HG03196 (cell line): Measurements from ENCODE around the gene RUBCN.
"Not testable (repeated sequence)": the region's sequence is repeated elsewhere in the genome, so short reads cannot be mapped to it uniquely, and the experiment has no call there.

Experiments
- ATAC-seq: cut with Tn5 transposase; IDR thresholded peaks from one replicate; pipeline ENCODE4 v1.9.1; 2021; ENCODE audit not compliant: unreplicated experiment

The RUBCN gene

GRCh38 chr3:197659701-197660100 lies 77.0 kb downstream of the RUBCN start:
- not testable (repeated sequence) for ATAC-seq

GRCh38 chr3:197659144-197659543 lies 77.6 kb downstream of the RUBCN start:
- ATAC-seq: peak; percentile 41

GRCh38 chr3:197658706-197659105 lies 78.0 kb downstream of the RUBCN start:
- not testable (repeated sequence) for ATAC-seq

GRCh38 chr3:197657541-197658292 lies 79.0 kb downstream of the RUBCN start:
- not testable (repeated sequence) for ATAC-seq

- ATAC-seq: not testable (repeated sequence)
These were observed 79.7 kb downstream of the RUBCN start for GRCh38 chr3:197656960-197657359.

GRCh38 chr3:197656129-197656528 lies 80.6 kb downstream of the RUBCN start:
- ATAC-seq: not testable (repeated sequence)

GRCh38 chr3:197654998-197655330 lies 81.7 kb downstream of the RUBCN start:
- ATAC-seq: peak; percentile 12

- ATAC-seq: peak; percentile 89
These were observed 82.4 kb downstream of the RUBCN start for GRCh38 chr3:197654090-197654997.

- not testable (repeated sequence) for ATAC-seq
These were observed 83.8 kb downstream of the RUBCN start for GRCh38 chr3:197652860-197653259.

GRCh38 chr3:197647649-197648048 lies 89.1 kb downstream of the RUBCN start:
- not testable (repeated sequence) for ATAC-seq

- not testable (repeated sequence) for ATAC-seq
These were observed 89.5 kb downstream of the RUBCN start for GRCh38 chr3:197647191-197647590.

GRCh38 chr3:197646294-197646693 lies 90.4 kb downstream of the RUBCN start:
- ATAC-seq: not testable (repeated sequence)

- ATAC-seq: not testable (repeated sequence)
These were observed 99.1 kb downstream of the RUBCN start for GRCh38 chr3:197637556-197637955.

GRCh38 chr3:197631989-197632388 lies 104.7 kb downstream of the RUBCN start:
- not testable (repeated sequence) for ATAC-seq

- not testable (repeated sequence) for ATAC-seq
These were observed 105.9 kb downstream of the RUBCN start for GRCh38 chr3:197630766-197631165.

GRCh38 chr3:197629286-197629685 lies 107.4 kb downstream of the RUBCN start:
- not testable (repeated sequence) for ATAC-seq

- ATAC-seq: peak; percentile 73
These were observed 108.8 kb downstream of the RUBCN start for GRCh38 chr3:197627772-197628523.

- peak; percentile 48 for ATAC-seq
These were observed 109.4 kb downstream of the RUBCN start for GRCh38 chr3:197627158-197627771.

- not testable (repeated sequence) for ATAC-seq
These were observed 110.1 kb downstream of the RUBCN start for GRCh38 chr3:197626404-197627157.

GRCh38 chr3:197621478-197621877 lies 115.2 kb downstream of the RUBCN start:
- not testable (repeated sequence) for ATAC-seq
